ENCODE data around the gene CDRT4.
"Not testable (repeated sequence)": the region's sequence is repeated elsewhere in the genome, so short reads cannot be mapped to it uniquely, and the experiment has no call there.

Gene CDRT4

GRCh38 chr17:15467592-15467991 is at the start of gene CDRT4:
Gene CDRT4, minus strand, starts transcription at chr17:15467621. Its CDS starts 27,383 bp downstream, at chr17:15440238.
- DNase-seq (ENCODE audit: low read depth): no peak

- no peak for DNase-seq (ENCODE audit: low read depth)
Observed at GRCh38 chr17:15516150-15516549, 48.7 kb upstream of the CDRT4 start.

- no peak for DNase-seq (ENCODE audit: low read depth)
Observed at GRCh38 chr17:15514469-15514868, 47.0 kb upstream of the CDRT4 start.

- DNase-seq (ENCODE audit: low read depth): no peak
Observed at GRCh38 chr17:15513856-15514459, 46.5 kb upstream of the CDRT4 start.

GRCh38 chr17:15513058-15513791 is 45.8 kb upstream of the CDRT4 start:
- DNase-seq (ENCODE audit: low read depth): no peak

- no peak for DNase-seq (ENCODE audit: low read depth)
Observed at GRCh38 chr17:15512071-15512709, 44.8 kb upstream of the CDRT4 start.

GRCh38 chr17:15511142-15511541 is 43.7 kb upstream of the CDRT4 start:
- DNase-seq (ENCODE audit: low read depth): no peak

- DNase-seq (ENCODE audit: low read depth): no peak
Observed at GRCh38 chr17:15510361-15510760, 42.9 kb upstream of the CDRT4 start.

GRCh38 chr17:15509095-15509494 is 41.7 kb upstream of the CDRT4 start:
- DNase-seq (ENCODE audit: low read depth): no peak

- no peak for DNase-seq (ENCODE audit: low read depth)
Observed at GRCh38 chr17:15508466-15508865, 41.0 kb upstream of the CDRT4 start.

GRCh38 chr17:15507896-15508295 is 40.5 kb upstream of the CDRT4 start:
- DNase-seq (ENCODE audit: low read depth): no peak

GRCh38 chr17:15507001-15507400 is 39.6 kb upstream of the CDRT4 start:
- no peak for DNase-seq (ENCODE audit: low read depth)

GRCh38 chr17:15505708-15506107 is 38.3 kb upstream of the CDRT4 start:
- not testable (repeated sequence) for DNase-seq (ENCODE audit: low read depth)

GRCh38 chr17:15503731-15504130 is 36.3 kb upstream of the CDRT4 start:
- no peak for DNase-seq (ENCODE audit: low read depth)

GRCh38 chr17:15502369-15503112 is 35.1 kb upstream of the CDRT4 start:
- DNase-seq (ENCODE audit: low read depth): peak; percentile 34

GRCh38 chr17:15501793-15502192 is 34.4 kb upstream of the CDRT4 start:
- no peak for DNase-seq (ENCODE audit: low read depth)

- DNase-seq (ENCODE audit: low read depth): no peak
Observed at GRCh38 chr17:15501282-15501681, 33.9 kb upstream of the CDRT4 start.

- DNase-seq (ENCODE audit: low read depth): no peak
Observed at GRCh38 chr17:15498107-15498506, 30.7 kb upstream of the CDRT4 start.

GRCh38 chr17:15496735-15497670 is 29.6 kb upstream of the CDRT4 start:
- no peak for DNase-seq (ENCODE audit: low read depth)

- DNase-seq (ENCODE audit: low read depth): no peak
Observed at GRCh38 chr17:15494821-15495220, 27.4 kb upstream of the CDRT4 start.

GRCh38 chr17:15493693-15494035 is 26.2 kb upstream of the CDRT4 start:
- DNase-seq (ENCODE audit: low read depth): no peak

All from stimulated activated CD8-positive, alpha-beta memory T cell treated with anti-CD3 and anti-CD28 coated beads, Interleukin-15, amount 100 ng/mL, for 1 hour (primary cell).